HG03460 (cell line): ENCODE measurements around the gene PIGC.
A peak's percentile ranks its signal among the peaks of the same experiment; 100 is the strongest.
"Not testable (repeated sequence)": the region's sequence is repeated elsewhere in the genome, so short reads cannot be mapped to it uniquely, and the experiment has no call there.

Experiments used
- ATAC-seq: cut with Tn5 transposase; IDR thresholded peaks from one replicate; pipeline ENCODE4 v1.9.1; 2021; ENCODE audit not compliant: unreplicated experiment

Gene PIGC

GRCh38 chr1:172467446-172467845 lies 23.6 kb upstream of the PIGC start:
- no peak for ATAC-seq

GRCh38 chr1:172466795-172467407 lies 23.0 kb upstream of the PIGC start:
- no peak for ATAC-seq

DNA sequence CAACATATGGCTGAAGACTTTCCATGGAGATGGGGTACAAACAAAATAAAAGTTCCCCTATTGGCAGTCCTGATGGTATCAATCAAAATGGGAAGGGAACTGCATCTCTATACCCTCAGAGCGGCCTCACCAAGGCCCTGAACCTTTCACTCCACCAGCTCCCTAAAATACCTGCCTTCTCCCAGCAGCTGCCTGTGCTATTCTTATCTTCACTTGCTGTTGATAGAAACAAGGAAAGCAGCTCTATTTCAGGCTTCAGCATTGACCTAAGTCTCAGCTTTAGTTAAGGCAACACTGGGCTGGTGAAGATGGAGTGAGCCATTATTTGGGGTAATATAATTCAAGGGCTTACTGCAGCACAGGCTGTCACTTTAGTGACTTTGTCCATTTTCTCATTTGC lies 21.7 kb upstream of the PIGC start:
- no peak for ATAC-seq

- no peak for ATAC-seq
Measured at GRCh38 chr1:172460887-172461315, 17.0 kb upstream of the PIGC start.

DNA sequence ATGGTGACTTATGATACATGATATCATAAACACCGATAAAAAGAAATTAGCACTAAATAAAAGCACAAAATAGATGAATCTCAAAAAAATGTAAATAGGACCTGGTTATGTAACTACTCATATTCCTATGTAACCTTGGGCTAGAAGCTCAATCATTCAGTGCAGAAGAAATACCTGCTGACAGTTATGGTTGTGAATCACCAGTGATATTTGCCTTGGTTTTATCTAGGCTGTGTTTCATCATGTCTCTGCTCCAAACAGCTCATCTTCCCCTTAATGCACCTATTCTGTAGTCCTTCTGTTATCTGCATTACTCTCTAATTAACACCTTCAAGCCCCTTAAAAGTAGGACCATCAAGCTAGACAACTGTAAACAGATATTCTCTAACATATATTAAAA lies 16.3 kb upstream of the PIGC start:
- ATAC-seq: no peak

DNA sequence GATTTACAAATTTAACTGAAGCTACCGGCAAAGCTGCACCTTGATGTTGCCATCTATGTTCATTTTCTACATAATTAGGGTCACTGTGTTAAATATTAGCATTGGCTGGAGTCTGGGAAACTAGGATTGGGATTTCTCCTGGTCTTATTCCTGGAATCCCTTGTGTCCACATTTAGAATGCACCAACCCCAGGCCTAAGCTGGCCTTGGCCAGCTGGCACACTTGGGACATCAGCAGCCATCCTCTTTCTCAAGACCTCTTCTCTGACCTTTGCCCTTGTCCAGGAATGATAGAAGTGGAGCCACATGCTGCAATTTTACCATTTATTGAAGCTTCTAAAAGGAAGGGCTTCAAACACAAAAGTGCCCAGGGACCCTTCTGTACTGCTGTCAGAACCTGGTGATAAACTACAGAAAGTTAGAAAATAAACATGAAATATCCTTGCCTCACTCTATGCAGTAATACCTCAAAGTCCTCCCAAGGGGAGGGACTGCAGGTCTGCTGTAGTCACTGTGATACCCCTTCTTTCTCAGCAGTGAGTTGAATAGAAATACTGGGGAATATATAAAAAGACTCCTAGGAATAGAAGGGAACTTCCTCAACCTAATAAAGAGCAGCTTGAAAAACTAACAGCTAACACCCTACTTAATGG lies 13.7 kb upstream of the PIGC start:
- ATAC-seq: no peak

GRCh38 chr1:172456344-172456769 lies 12.5 kb upstream of the PIGC start:
- ATAC-seq: no peak

- no peak for ATAC-seq
Measured at GRCh38 chr1:172455451-172455850, 11.6 kb upstream of the PIGC start.

GRCh38 chr1:172453607-172454006 lies 9.7 kb upstream of the PIGC start:
- no peak for ATAC-seq

DNA sequence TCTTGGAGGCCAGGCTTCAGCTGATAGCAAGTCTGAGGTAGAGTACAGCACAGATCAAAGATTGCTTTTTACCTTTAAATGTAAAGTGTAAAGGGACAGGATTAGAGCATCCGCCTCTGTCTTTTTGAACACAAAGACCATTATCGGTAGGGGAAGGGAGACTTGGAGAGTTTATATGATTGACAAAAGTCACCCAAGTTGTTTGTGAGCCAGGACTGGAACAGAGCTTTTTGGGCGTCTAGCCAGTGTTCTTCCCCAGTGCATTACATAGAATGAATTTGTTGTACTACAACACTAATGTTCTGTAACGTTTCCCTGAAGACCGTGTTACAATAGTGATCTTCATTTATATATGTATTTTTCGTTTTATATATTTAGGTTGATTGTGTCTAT lies 9.3 kb upstream of the PIGC start:
- no peak for ATAC-seq

- ATAC-seq: no peak
Measured at GRCh38 chr1:172452536-172453152, 8.8 kb upstream of the PIGC start.

DNA sequence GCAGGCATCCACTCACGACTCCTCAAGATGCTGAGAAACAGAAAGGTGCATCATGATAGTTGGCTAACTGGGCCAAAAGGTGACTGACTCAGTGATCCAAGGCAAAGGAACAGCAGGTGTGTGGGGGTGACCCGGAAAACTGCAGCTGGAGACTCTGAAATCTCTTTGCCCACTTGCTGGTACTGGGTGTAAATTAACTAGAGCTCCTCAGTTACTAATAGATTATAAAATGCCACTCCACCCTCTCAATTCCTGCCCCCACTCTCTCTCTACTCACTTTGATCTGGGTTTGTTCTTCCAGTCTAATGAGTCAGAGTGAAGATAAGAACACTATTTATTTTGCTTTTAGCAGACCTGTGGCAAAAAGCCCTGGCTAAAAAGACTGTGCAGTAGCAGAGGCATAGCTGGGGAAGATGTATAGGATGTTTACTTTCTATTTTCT lies 7.2 kb upstream of the PIGC start:
- ATAC-seq: no peak

DNA sequence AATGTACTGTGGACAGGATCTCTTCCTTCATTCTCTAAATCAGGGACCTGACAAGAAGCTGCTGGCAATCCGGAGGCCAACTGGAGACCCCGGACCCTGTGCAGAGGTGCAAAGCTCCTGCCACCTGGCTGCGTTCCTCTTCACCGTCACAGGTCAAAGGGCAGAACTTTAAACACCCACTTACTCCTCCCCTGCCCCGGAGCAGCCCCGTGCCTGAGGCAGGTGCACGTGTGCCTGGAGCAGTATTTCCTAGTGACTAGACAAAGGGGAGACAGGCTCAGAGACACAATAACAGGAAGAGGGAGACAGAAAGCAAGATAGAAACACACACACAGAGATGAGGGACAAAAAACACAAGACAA lies 6.6 kb upstream of the PIGC start:
- ATAC-seq: no peak

DNA sequence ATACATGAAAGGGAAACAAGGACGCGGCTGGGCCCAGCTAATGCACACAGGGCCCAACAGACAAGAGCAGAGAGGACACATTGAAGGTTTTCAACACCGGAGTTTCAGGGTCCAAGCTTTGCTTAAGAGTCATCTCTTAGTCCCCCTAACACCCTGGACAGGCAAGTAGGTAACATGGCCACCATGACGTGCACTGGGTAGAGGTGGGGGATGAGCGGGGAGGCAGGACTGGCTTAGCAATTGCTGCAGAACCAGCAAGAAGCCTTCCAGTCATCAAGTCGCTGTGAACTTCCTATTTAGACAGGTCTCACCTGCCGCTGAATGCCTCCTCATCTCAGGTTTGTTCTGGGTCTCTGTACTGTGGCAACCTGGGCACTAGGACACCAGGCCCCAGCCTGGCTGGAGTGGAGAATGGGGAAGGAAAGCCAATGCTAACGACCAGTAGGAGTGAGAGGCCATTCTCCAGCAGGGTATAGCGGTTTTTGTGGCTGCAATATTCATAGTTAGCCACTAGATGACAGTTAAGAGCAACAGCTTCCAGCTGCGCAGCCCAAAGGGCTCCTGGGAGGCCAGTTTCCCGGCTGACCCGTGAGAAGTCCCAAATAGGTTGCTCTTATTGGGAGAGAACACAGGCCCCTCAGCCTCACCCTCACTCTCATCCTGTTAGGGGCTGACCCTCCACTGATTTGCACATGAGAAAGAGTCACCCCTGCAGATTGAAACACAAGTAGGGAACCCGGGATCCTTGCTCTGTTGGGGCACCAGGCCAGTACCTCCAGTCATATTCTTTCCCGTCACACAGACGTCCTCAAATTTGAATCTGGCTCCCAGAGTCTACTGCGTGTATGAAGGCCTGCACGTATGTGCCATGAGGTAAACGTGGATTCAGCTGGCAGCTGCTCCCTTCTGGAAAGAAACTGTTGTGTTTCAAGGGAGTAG lies 6.0 kb upstream of the PIGC start:
- ATAC-seq: peak; percentile 85

DNA sequence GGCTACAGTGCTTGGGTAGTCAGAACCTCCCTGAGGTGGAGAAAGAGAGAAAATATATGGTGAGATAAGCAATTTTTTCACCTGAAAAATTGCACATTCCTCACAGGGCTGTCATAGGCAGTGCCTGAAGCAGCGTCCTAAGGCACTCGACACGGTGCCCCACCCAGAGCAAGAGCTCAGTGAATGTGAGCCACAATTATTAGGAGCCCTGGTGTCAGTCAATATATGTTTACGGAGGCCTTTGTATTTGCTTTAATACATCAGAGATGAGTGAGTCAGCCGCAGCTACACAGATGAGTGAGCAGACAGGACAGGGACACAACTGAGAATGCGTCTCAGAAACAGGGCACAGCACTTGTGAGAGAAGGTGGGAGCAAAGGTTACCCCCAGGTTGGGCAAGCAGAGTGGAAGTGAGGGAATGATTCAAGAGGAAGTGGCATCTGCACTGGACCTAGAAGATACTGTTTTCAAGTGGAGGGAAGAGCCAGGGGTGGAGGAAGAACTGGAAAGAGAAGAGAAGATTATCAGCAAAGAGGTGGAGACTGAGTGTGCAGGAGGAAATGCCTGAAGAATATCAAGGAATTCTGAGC lies 5.2 kb upstream of the PIGC start:
- ATAC-seq: no peak

DNA sequence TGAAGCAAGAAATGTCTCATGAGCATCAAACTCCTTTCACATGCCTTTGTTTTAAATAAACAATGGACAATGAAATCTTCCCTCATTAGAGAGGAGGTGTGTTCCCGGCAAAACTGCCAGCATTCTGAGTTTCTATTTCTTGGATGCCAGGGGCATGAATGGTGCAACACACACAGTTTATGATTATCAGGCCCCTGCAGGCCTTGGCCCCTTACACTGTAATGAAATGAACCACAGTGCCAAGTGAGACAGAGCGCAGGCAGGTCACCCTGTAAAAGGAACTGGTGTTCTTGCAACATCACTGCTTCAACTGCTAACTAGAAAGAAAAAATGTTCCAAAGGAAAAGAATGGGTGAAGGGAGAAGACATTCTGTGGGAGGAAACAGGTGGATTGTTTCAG lies 3.8 kb upstream of the PIGC start:
- ATAC-seq: no peak

GRCh38 chr1:172446547-172446946 lies 2.7 kb upstream of the PIGC start:
- ATAC-seq: no peak

- ATAC-seq: no peak
Measured at GRCh38 chr1:172442843-172443565, 865 bp downstream of the PIGC start.

- ATAC-seq: no peak
Measured at GRCh38 chr1:172442404-172442803, 1.5 kb downstream of the PIGC start.

- ATAC-seq: not testable (repeated sequence)
Measured at GRCh38 chr1:172437183-172437582, 6.7 kb downstream of the PIGC start.
